GM12892 (cell line): ENCODE data around the gene JAZF1.

Source experiments
- POLR2A ChIP-seq: IDR thresholded peaks from 2 replicates; pipeline ENCODE4 v1.6.1; 2011; ENCODE audit warnings: low read depth, low read length, control low read depth
- POLR2AphosphoS5 ChIP-seq: IDR thresholded peaks from 2 replicates; pipeline ENCODE4 v1.6.1; 2011; ENCODE audit warnings: low read depth, low read length, control low read depth

- TF ChIP-seq POLR2AphosphoS5 (no peak), POLR2A (no peak)
Measured at GRCh38 chr7:27906385-27907091, 274.1 kb downstream of the JAZF1 start.
